K562 (cell line): ENCODE data around the gene NR1H2. TPM values are rescaled to one million over a fixed set of nuclear protein-coding genes. Genes with fewer than 3 reads are reported as not detected.

Experiments
- ATAC-seq: fragments of 200-7000 bp; cut with Tn5 transposase; 3 replicates; pipeline ENCODE4 v1.9.1; 2020; ENCODE audit warnings: moderate library complexity
- BruUV-seq: library from RNA; stranded (reverse); fragments of 400-500 nt; replicated peaks from 2 replicates; lab custom pipeline; 2021; lab: Mats Ljungman, UMichigan
- CTCF ChIA-PET: fragments of 300-600 bp; formaldehyde crosslinking; extraction: SDS; loops from one replicate; lab custom pipeline; 2021; ENCODE audit warnings: low intra/inter-chr PET ratio; lab: Yijun Ruan, JAX
- POLR2A ChIA-PET: fragments of 300-600, 350-650 bp; sonication (Branson Sonifier 250); formaldehyde crosslinking; extraction: SDS; loops from one replicate; lab custom pipeline; 2021; ENCODE audit warnings: antibody characterized with exemption, inconsistent platforms; lab: Yijun Ruan, JAX
- DNase-seq, 4 experiments: peaks; one replicate each; pipeline versions ENCODE4 v3.0.0 to v3.0.0-alpha.2; 2011 to 2018; ENCODE audit warnings: low spot score in 3 of 4, mixed read lengths in 3 of 4; ENCODE audit errors: extremely low read depth in 1 of 4
- FAIRE-seq: peaks from 2 replicates; lab custom pipeline; 2011; peaks lifted over from hg19 to GRCh38; lab: Jason Lieb, UNC
- H2AFZ ChIP-seq: 2 replicates; pipeline ENCODE4 v1.6.0; 2011; ENCODE audit warnings: low read depth, low read length, control low read depth, inconsistent platforms
- H3K27ac ChIP-seq: fragments of 200-600 bp; 3 replicates; pipeline ENCODE4 v1.8.0; 2011; ENCODE audit warnings: low read depth, mild to moderate bottlenecking, control low read depth, inconsistent platforms, low read length, moderate library complexity, mixed read lengths; ENCODE audit errors: extremely low read depth
- H3K27me3 ChIP-seq, 2 experiments: fragments of 300-600 bp in 1 of 2; 2 replicates in 1 of 2; 3 replicates in 1 of 2; pipeline versions ENCODE4 v1.6.0 to v1.8.0; 2011; ENCODE audit warnings: inconsistent platforms in 2 of 2, low read length in 2 of 2, mild to moderate bottlenecking in 1 of 2, mixed read lengths in 1 of 2, moderate library complexity in 1 of 2; ENCODE audit not compliant: control insufficient read depth in 2 of 2, insufficient read depth in 2 of 2
- H3K36me3 ChIP-seq: fragments of 300-600 bp; 3 replicates; pipeline ENCODE4 v1.8.0; 2011; ENCODE audit warnings: mild to moderate bottlenecking, low read length, inconsistent platforms; ENCODE audit not compliant: control insufficient read depth, insufficient read depth
- H3K4me1 ChIP-seq, 2 experiments: fragments of 200-600 bp in 1 of 2; replicated peaks in 1 of 2; 2 replicates in 1 of 2; 3 replicates in 1 of 2; pipeline versions ENCODE4 v1.5.1 to v1.8.0; 2011; ENCODE audit warnings: inconsistent platforms in 2 of 2, low read length in 2 of 2, mild to moderate bottlenecking in 1 of 2, mixed read lengths in 1 of 2, moderate library complexity in 1 of 2; ENCODE audit not compliant: control insufficient read depth in 2 of 2, insufficient read depth in 2 of 2
- H3K4me2 ChIP-seq: 2 replicates; pipeline ENCODE4 v1.6.1; 2011; ENCODE audit warnings: low read length, control low read depth, inconsistent platforms, mixed read lengths; ENCODE audit not compliant: insufficient read depth
- H3K4me3 ChIP-seq: fragments of 200-600 bp; sonication (generic), shearing (Covaris generic); 2 replicates; pipeline ENCODE4 v1.5.1; 2016; ENCODE audit warnings: control low read depth, inconsistent platforms
- H3K79me2 ChIP-seq: fragments of 200-600 bp; 3 replicates; pipeline ENCODE4 v1.8.0; 2011; ENCODE audit warnings: low read length, inconsistent platforms; ENCODE audit not compliant: control insufficient read depth, insufficient read depth
- H3K9ac ChIP-seq, 2 experiments: 2 replicates each; pipeline versions ENCODE4 v1.6.0 to v1.6.1; 2011; ENCODE audit warnings: low read depth in 2 of 2, low read length in 2 of 2, control low read depth in 1 of 2, inconsistent platforms in 1 of 2, mild to moderate bottlenecking in 1 of 2, mixed read lengths in 1 of 2; ENCODE audit not compliant: insufficient read depth in 1 of 2
- H3K9me1 ChIP-seq: one replicate; pipeline ENCODE4 v1.6.0; 2011; ENCODE audit warnings: inconsistent platforms, mild to moderate bottlenecking, low read length, moderate library complexity; ENCODE audit not compliant: control insufficient read depth, insufficient read depth
- H3K9me3 ChIP-seq: replicated peaks from 2 replicates; pipeline ENCODE4 v1.5.1; 2011; ENCODE audit warnings: low read depth, low read length, inconsistent platforms; ENCODE audit not compliant: control insufficient read depth, insufficient read depth
- H4K20me1 ChIP-seq: replicated peaks from 2 replicates; pipeline ENCODE4 v1.6.1; 2011; ENCODE audit warnings: low read length, inconsistent platforms, mixed read lengths; ENCODE audit not compliant: control insufficient read depth, insufficient read depth
- ATF1 ChIP-seq, 2 experiments: fragments of 450-650 bp in 1 of 2; IDR thresholded peaks; 2 replicates each; pipeline ENCODE4 v1.6.1; 2016; ENCODE audit warnings: missing compliant biosample characterization in 1 of 2, missing genetic modification characterization in 1 of 2
- CTBP1 ChIP-seq: fragments of 450-650 bp; IDR thresholded peaks from 2 replicates; pipeline ENCODE4 v1.6.1; 2016; ENCODE audit warnings: borderline replicate concordance
- DNMT1 ChIP-seq: fragments of 450-650 bp; IDR thresholded peaks from 2 replicates; pipeline ENCODE4 v1.6.1; 2016; ENCODE audit warnings: antibody characterized with exemption, mild to moderate bottlenecking
- HMG20B ChIP-seq: fragments of 250-450 bp; sonication (Bioruptor Pico); IDR thresholded peaks from 2 replicates; pipeline ENCODE4 v1.5.0; 2021; ENCODE audit warnings: mild to moderate bottlenecking
- L3MBTL2 ChIP-seq: fragments of 450-650 bp; IDR thresholded peaks from 2 replicates; pipeline ENCODE4 v1.6.1; 2016; ENCODE audit warnings: mild to moderate bottlenecking, moderate library complexity
- MAZ ChIP-seq, 2 experiments: fragments of 450-650 bp in 1 of 2; sonication (generic) in 1 of 2; formaldehyde crosslinking; IDR thresholded peaks in 1 of 2; conservative IDR thresholded peaks in 1 of 2; 2 replicates each; pipeline versions ENCODE4 v1.4.0 to v1.5.0; 2020; ENCODE audit warnings: mild to moderate bottlenecking in 1 of 2, missing genetic modification reagents in 1 of 2
- MTA1 ChIP-seq: fragments of 450-650 bp; IDR thresholded peaks from 2 replicates; pipeline ENCODE4 v1.6.1; 2017; ENCODE audit warnings: borderline replicate concordance
- RBM39 ChIP-seq: fragments of 200-400 bp; formaldehyde crosslinking; optimal IDR thresholded peaks from 2 replicates; pipeline ENCODE3; 2018; ENCODE audit warnings: low read depth, low read length
- RREB1 ChIP-seq: fragments of 250-450 bp; sonication (Bioruptor Pico); IDR thresholded peaks from 2 replicates; pipeline ENCODE4 v1.4.0; 2020
- SREBF1 ChIP-seq: fragments of 150-350 bp; IDR thresholded peaks from 2 replicates; pipeline ENCODE4 v1.6.1; 2014; ENCODE audit warnings: antibody characterized with exemption, low read depth, low read length, borderline replicate concordance
- TAF9B ChIP-seq: fragments of 450-650 bp; IDR thresholded peaks from 2 replicates; pipeline ENCODE4 v1.6.1; 2018; ENCODE audit warnings: mild to moderate bottlenecking; ENCODE audit not compliant: partially characterized antibody
- ZNF224 ChIP-seq: sonication (generic); formaldehyde crosslinking; IDR thresholded peaks from 2 replicates; pipeline ENCODE4 v1.8.0; 2022; ENCODE audit warnings: mild to moderate bottlenecking, missing genetic modification reagents
- ZNF232 ChIP-seq: sonication (generic); formaldehyde crosslinking; IDR thresholded peaks from 2 replicates; pipeline ENCODE4 v1.8.0; 2022; ENCODE audit warnings: mild to moderate bottlenecking, missing genetic modification reagents
- ZNF280B ChIP-seq: fragments of 250-450 bp; sonication (Bioruptor Pico); IDR thresholded peaks from 2 replicates; pipeline ENCODE4 v1.5.1; 2021; ENCODE audit warnings: mild to moderate bottlenecking
- ZNF3 ChIP-seq: fragments of 250-450 bp; sonication (Bioruptor Pico); IDR thresholded peaks from 2 replicates; pipeline ENCODE4 v1.5.0; 2021; ENCODE audit warnings: mild to moderate bottlenecking, moderate library complexity
- WGBS: fragments of 100-300 bp; shearing (Covaris generic); methylation state at CpG from one replicate; pipeline ENCODE4 v1.1.6; 2016; ENCODE audit warnings: low coverage, mixed read lengths; ENCODE audit not compliant: insufficient coverage; ENCODE audit errors: missing lambda C conversion rate; 5-methylcytosine and 5-hydroxymethylcytosine counted together
- in situ Hi-C: fragments of 300-500 bp; cut with MboI; formaldehyde crosslinking; loops from 4 replicates; pipeline ENCODE4 v1.15.0; 2018; ENCODE audit warnings: inconsistent platforms, mixed read lengths
- intact Hi-C: fragments of 100-400 bp; cut with micrococcal nuclease; formaldehyde crosslinking; loops from 2 replicates; pipeline ENCODE4 v1.14.2; 2022
- polyA plus RNA-seq, 8 experiments: library from polyadenylated mRNA; depleted of rRNA in 4 of 8; stranded (reverse) in 5 of 8; unstranded in 3 of 8; fragments of >200 nt; fragmentation: Nextera tagmentation in 2 of 8; fragmentation: Illumina TruSeq in 1 of 8; extraction: Ambion mirVana in 2 of 8; extraction: Trizol in 1 of 8; gene quantifications; 2 replicates each; pipeline versions ENCODE4 v1.2.1 to v1.2.3, GENCODE V29; 2011 to 2014; ENCODE audit warnings: inconsistent platforms in 1 of 8, missing spikeins in 1 of 8
- total RNA-seq, 7 experiments: library from RNA; depleted of rRNA in 6 of 7; stranded (reverse); fragments of >200 nt in 6 of 7; fragmentation: Illumina TruSeq in 2 of 7; extraction: Trizol in 2 of 7; gene quantifications; 2 replicates each; pipeline versions ENCODE4 v1.2.1 to v1.2.3, GENCODE V29; 2011 to 2021; ENCODE audit warnings: low replicate concordance in 1 of 7

NR1H2 gene
- total and polyA plus RNA-seq, 9 of the 15 experiments (the other 6 are each of a cell fraction or from before 2014, with no cell fraction given): 0.11 to 73.8 (median 24.0) TPM

- POLR2A ChIA-PET: interaction anchor here (0.5 to 1.1 kb wide), 13 partner anchors 12 to 467 kb away, joined by 3 to 4 read pairs (median 3); partner anchors contain the start of gene ZNF473
- FAIRE-seq: peak; percentile 99
- intact Hi-C loops (loop anchor here (5.0 kb wide), 1 partner anchor 62 kb away; no protein-coding TSS in a partner anchor), in situ Hi-C loops (no loop called here)
- peaks cover 44 to 85% of the 10 kb centered on the region in 2 experiments for H3K4me1 ChIP-seq
- CTCF ChIA-PET: no interaction called here
- WGBS: under 1% methylated on average over 23 of the region's 43 CpGs
- no peaks in the 10 kb centered on the region for H3K9me3 ChIP-seq
- BruUV-seq: TSS peak; percentile 87
- H3K27me3 ChIP-seq: no peaks in the 10 kb centered on the region
- H3K4me3 ChIP-seq: peak within 1 kb of the TSS; percentile 44
- peak; percentile 79 for ATAC-seq
- H3K36me3 ChIP-seq: no peaks in the 10 kb centered on the region; the same call in 1 of the 3 replicates
- peak; percentile 93 to 100 (median 97) for DNase-seq
- peaks cover 38% of the 10 kb centered on the region for H3K79me2 ChIP-seq
- peak within 1 kb of the TSS; percentile 71 to 94 for H3K9ac ChIP-seq
- peak within 1 kb of the TSS; percentile 89 for H3K4me2 ChIP-seq
- H3K9me1 ChIP-seq: peaks cover 3% of the 10 kb centered on the region
- H2AFZ ChIP-seq: peak within 1 kb of the TSS; percentile 94
- peaks cover 34% of the 10 kb centered on the region for H4K20me1 ChIP-seq
- H3K27ac ChIP-seq: peak within 1 kb of the TSS; percentile 76
- TF ChIP-seq SREBF1 (no peak), RREB1 (CRISPR knock-in tag) (peak; percentile 89), MTA1 (peak; percentile 36; the same call in 1 of the 2 replicates), DNMT1 (0 out of 2 replicates have a peak, but pooled peaks have one; percentile 72), HMG20B (CRISPR knock-in tag) (no peak), CTBP1 (peak; percentile 90), ZNF280B (CRISPR knock-in tag) (0 out of 2 replicates have a peak, but pooled peaks have one; percentile 12), ZNF224 (CRISPR knock-in tag) (no peak), MAZ (CRISPR knock-in tag; conservative IDR thresholded peaks at IDR 0.05 in 1 of 2, IDR thresholded peaks at IDR 0.05 in 1 of 2) (peak in 1 of 2 experiments; percentile 98; a peak in 3 of 4 replicates), L3MBTL2 (peak; percentile 64; the same call in 1 of the 2 replicates), ATF1 (CRISPR knock-in tag; IDR thresholded peaks at IDR 0.05) (no peak), ATF1 (tag; IDR thresholded peaks at IDR 0.05) (peak; percentile 36; the same call in 1 of the 2 replicates), RBM39 (no peak), ZNF3 (no peak), ZNF232 (CRISPR knock-in tag) (no peak), TAF9B (no peak)
Observed at GRCh38 chr19:50329146-50329925, 46.9 kb upstream of the NR1H2 start, which contains the start of gene KCNC3. Gene KCNC3, minus strand, starts transcription at chr19:50329377. Its CDS starts 295 bp downstream, at chr19:50329082.
